GM21619 (cell line): ENCODE results near the gene RTP1.
"Not testable (repeated sequence)": the region's sequence is repeated elsewhere in the genome, so short reads cannot be mapped to it uniquely, and the experiment has no call there.

Source experiments
- ATAC-seq: cut with Tn5 transposase; IDR thresholded peaks from one replicate; pipeline ENCODE4 v1.9.1; 2021; ENCODE audit not compliant: unreplicated experiment

RTP1 gene

GRCh38 chr3:187237741-187238140, 40.5 kb downstream of the RTP1 start:
- ATAC-seq = no peak

GRCh38 chr3:187238239-187238638, 41.0 kb downstream of the RTP1 start:
- ATAC-seq = no peak

- ATAC-seq = not testable (repeated sequence)
These were observed 41.5 kb downstream of the RTP1 start for GRCh38 chr3:187238835-187239234.

- no peak for ATAC-seq
These were observed 45.1 kb downstream of the RTP1 start for GRCh38 chr3:187242435-187242834.

GRCh38 chr3:187242900-187243299, 45.6 kb downstream of the RTP1 start:
- no peak for ATAC-seq

GRCh38 chr3:187243933-187244524, 46.7 kb downstream of the RTP1 start:
- ATAC-seq = no peak

GRCh38 chr3:187247398-187247797, 50.1 kb downstream of the RTP1 start:
- no peak for ATAC-seq
